T-helper 1 cell (primary cell): ENCODE results near the gene HUWE1.
A peak's percentile ranks its signal among the peaks of the same experiment; 100 is the strongest.

Experiments used
- DNase-seq, 5 donors: peaks; one replicate each; pipeline ENCODE4 v3.0.0-alpha.2; 2012 to 2020

HUWE1 gene

GRCh38 chrX:53688300-53688699 is 1.8 kb upstream of the HUWE1 start:
- DNase-seq = no peak

DNA sequence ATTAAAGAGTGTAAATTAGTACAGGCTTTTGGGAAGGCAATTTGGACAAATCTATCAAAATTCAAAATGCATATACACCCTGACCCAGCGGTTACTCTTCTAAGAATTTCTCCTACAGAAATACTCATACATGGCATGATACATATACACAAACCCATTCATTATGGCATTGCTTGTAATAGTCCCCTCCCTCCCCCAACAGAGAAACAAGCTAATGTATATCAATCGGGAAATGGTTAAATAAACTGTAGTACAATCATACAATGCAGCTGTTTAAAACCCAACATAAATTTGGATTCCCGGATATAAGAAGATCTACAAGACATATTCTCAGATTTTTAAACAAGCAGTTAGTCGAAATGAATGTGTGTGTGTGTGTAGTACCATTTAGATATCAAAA is 808 bp downstream of the HUWE1 start:
- DNase-seq = peak in 1 of 5 donors; percentile 38

DNA sequence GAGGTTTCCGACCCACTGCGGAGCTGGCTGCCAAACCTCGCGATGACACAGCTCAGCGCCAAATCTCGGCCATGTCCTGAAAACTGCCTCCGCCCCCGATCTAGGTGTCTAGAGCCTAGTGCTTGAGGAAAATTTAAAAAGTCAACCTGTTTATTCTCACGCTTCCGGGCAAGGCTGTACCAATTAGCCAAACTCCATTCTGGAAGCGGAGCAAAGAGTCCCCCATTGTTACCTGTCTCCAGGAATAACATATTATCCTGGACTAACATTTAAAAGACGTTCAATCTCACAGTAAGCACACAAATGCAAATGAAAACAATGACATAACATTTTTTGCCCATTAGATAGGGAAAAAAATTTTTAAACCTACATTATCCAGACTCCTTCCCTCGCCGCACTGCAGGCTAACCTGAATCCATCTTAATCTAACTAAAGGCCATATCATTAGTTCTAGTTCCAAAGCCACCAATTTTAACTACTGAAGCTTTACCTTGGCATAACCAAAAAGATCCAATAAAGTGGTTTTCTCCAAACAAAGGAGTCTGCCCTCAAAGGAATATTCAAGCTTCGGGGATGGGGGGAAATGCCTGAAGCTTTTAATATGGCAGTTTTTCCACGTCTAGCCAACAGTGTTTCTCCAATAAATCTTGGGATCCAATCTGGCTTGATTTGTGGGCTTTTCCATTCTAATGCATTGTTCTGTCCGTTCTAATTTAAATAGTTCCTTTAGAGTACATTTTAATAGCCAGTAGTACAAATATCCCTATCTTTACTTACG is 1.9 kb downstream of the HUWE1 start:
- DNase-seq = no peak

GRCh38 chrX:53683556-53684414 is 2.7 kb downstream of the HUWE1 start:
- peak; percentile 82 to 98 (median 86) for DNase-seq

DNA sequence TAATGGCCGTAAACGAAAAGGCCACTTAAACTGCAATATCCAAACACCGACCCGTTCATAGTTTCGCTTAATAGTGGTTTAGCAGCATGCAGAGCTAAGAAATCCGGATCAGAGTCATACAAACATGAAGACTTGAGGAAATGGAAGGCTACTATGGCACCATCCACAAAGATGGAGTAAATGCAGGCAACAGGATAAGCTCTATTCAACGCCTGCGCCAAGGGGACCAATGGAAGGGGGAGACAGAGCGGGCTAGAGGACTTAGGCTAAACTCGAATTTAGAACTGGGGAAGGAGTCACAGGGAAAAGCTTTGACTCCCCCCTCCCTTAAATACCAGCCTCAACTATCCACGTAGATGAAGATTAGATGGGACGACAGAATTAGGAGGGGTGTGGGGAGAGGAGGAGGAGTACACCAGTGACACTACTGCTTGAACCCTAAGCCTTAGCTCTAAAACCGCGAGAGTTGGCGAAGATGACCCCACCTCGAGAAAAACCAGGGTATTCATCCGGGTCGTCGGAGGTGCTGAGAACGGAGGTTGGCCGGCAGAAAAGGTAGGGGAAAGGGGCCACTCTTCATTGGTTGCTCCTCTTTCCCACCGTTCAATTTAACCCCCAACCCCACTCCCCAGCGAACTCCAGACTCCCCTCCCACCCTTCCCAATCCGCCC is 3.5 kb downstream of the HUWE1 start:
- peak in 4 of 5 donors; percentile 16 to 52 (median 28) for DNase-seq

- peak in 1 of 5 donors; percentile 18 for DNase-seq
Observed at GRCh38 chrX:53681661-53682060, 4.9 kb downstream of the HUWE1 start.

- peak in 1 of 5 donors; percentile 27 for DNase-seq
Observed at GRCh38 chrX:53678667-53679066, 7.9 kb downstream of the HUWE1 start.

DNA sequence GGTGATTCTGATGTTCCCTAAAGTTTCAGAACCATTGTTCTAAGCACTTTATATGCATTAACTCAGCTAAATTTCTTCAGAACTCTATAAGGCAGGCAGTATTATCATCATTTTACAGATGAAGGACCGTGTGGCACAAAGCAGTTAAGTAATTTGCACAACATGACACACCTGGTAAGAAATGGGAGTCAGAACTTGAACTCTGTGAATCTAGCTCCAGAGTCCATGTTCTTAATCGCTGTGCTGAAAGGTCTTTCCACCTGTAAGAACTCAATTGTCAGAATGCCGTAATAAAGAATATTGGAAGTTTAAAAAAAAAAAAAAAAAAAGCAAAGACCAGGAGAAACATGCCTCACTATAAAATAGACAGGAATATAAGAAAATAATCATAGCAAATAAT is 9.2 kb downstream of the HUWE1 start:
- DNase-seq = no peak

DNA sequence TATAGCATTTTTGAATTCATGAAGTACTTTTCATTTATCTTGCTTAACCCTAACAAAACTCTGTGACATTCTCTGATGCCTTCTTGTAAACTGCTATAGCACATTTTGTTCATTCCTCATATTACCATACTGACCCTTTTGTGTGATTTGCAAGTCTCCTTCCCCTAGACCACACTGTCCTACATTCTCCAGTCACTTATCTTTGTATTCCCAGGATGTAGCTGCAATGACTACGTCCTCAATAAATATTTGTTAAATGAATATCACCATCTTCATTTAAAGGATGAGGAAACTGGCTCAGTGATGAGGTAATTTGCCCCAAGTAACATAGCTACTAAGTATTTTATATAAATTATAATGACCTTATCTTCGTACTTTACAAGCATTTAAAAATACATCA is 11.9 kb downstream of the HUWE1 start:
- DNase-seq = no peak

DNA sequence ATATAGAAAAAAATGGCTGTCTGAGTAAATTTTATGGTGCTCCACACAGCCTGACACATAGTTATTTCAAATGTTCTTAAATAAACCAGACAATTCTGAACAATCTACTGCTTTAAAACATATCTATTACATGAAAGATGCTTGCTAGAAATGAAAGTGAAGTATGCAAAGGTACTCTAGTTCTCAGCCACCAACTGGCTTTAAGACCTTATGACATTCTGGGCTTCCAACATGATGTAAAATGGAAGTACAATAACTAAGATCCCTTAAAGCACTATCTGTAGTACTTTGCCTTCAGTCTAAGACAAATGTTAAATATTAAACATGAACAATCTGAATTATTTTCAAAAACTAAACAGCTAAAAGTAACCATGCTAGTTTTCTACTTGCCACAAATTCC is 17.3 kb downstream of the HUWE1 start:
- no peak for DNase-seq

DNA sequence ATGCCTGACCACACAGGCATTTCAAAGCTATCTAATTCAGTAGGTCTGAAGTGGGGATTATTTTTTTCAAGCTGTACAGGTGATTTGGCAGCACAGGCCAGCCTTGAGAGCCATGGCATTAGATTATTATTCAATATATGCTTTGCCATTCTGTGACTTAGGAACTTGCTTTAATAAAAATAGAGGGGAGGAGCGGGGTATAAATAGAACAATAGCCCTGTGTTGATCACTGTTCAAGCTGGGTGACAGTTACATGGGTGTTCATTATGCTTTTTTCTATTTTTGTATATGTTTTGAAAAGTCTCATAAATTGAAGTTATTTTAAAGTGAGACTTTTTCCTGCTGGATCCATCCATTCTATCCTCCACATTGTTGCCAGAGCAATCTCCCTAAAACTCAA is 20.3 kb downstream of the HUWE1 start:
- DNase-seq = no peak

- no peak for DNase-seq
Observed at GRCh38 chrX:53660004-53660403, 26.5 kb downstream of the HUWE1 start.

DNA sequence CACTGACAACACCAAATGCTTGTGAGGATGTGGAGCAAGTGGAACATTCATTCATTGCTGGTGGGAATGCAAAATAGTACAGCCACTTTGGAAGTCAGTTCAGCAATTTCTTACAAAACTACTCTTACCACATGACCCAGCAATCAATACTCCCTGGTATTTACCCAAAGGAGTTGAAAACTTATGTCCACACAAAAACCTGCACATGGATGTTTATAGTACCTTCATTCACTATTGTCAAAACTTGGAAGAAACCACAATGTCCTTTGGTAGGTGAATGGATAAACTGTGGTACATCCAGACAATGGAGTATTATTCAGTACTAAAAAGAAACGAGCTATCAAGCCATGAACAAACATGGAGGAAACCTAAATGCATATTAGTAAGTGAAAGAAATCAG is 27.5 kb downstream of the HUWE1 start:
- no peak for DNase-seq

DNA sequence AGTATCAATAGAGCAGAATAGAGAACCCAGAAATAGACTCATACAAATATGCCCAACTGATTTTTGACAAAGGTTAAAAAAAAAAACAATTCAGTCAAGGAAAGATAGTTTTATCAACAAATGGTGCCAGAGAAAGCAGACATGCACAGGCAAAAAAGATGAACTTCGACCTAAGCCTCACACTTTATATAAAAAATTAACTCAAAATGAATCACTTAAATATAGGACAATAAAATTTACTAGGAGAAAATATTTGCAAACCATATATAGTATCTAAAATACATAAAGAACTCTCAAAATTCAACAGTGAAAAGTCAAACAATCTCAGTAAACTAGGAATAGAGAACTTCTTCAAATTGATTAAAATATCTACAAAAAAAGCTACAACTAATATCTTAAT is 29.7 kb downstream of the HUWE1 start:
- no peak for DNase-seq

GRCh38 chrX:53654376-53654775 is 32.1 kb downstream of the HUWE1 start:
- DNase-seq = no peak

DNA sequence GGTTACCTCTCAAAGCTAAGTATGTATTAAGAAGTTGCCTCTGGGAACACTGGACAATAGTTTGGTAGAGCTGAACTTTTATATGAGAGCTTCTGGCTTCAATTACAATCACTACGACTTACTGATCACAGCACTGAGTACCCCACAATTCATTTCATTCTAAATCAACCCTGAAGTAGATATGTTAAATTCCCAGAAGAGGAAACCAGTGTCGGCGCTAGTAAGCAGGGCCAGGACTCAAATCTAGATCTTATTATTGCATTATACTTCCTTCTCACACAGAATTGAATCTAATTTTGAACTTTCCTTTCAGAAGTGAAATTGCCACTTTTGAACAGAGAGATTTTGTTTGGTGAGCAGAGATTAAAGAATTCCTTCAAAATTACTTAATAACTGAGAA is 41.8 kb downstream of the HUWE1 start:
- DNase-seq = peak in 1 of 5 donors; percentile 25

DNA sequence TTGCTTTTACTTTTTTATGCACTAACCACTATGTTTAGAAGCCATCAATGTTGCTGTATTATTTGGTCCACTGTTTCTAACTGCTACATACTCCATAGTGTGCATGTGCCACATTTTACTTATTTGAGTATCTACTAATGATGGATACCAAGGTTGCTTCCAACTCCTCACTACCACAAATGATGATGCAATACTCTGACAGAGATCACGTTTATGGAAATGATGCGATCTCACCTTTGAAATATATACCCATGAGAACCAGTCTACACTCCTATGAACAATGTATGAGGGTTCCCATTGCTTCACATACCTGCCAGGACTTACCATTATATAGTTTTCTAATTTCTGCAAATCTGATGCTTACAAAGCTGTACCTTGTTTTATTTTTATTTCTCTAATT is 44.2 kb downstream of the HUWE1 start:
- peak in 1 of 5 donors; percentile 5 for DNase-seq

DNA sequence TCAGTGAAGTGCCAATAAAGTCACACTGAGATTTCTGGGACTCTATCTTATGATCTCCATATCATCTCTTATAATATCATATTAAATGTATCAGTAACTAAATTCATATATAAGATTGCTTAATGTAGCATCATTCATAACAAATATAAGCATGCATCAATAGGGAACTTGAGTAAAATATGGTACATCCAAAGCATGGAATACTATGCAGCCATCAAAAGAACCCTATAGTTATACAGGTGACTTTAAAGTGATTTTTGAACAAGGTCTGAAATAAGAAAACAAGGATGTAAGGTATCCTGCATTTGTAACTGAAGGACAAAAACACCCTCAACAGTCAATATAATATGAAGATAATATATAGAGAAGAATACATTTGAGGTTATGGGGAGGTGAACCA is 47.3 kb downstream of the HUWE1 start:
- DNase-seq = no peak

DNA sequence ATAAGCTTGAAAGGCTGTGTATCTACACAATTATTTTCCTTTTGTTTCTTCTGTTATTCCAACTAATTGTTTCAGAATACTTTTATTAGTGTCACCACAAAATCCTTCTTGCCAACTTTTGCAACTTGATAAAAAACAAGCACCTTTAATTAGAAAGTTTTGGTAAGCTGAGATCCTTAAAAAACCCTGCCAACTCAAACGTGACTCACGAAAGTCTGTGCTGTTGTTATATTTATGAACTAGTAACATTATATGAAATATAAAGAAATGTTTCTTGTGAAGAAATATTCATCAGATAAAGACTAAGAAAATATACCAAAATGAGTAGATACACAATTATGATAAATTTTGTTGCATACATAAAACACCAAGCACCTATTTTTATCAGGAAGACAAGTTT is 49.0 kb downstream of the HUWE1 start:
- DNase-seq = no peak

- DNase-seq = no peak
Observed at GRCh38 chrX:53631156-53631555, 55.4 kb downstream of the HUWE1 start.

DNA sequence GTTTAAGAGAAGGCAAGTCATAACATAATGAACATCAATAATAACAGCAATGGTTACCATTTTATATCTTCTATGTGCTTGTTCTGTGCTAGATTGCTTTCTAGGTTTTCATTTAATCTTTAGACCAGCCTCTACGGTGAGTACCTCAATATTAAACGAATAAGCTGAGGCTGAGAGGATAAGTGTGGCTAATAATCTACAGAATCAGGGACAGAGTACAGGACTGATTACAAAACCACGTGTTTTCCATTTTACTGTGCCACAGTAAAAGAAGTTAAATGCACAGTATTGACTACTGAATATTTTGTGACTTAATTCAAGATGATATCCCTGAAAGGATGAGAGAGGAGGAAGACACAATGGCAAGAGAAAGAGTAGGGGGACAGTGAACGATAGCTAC is 56.3 kb downstream of the HUWE1 start:
- DNase-seq = no peak

DNA sequence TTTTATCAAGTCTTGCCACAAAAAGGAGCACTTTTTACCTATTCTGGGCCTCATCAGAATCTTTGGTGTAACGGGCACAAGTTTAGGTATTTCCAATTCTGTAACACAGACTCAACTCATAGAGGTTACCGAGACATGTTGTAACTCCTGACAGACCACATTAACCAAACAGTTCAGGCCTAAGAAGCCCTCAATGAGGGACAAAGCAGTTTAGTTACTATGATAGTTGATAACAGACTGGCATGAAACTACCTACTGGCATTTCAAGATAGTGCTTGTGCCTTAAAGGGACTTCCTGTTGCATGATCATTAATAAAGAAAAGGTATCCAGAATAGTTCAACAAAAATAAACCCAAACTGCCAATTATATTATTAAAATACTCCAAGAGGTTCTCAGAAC is 64.1 kb downstream of the HUWE1 start:
- no peak for DNase-seq

DNA sequence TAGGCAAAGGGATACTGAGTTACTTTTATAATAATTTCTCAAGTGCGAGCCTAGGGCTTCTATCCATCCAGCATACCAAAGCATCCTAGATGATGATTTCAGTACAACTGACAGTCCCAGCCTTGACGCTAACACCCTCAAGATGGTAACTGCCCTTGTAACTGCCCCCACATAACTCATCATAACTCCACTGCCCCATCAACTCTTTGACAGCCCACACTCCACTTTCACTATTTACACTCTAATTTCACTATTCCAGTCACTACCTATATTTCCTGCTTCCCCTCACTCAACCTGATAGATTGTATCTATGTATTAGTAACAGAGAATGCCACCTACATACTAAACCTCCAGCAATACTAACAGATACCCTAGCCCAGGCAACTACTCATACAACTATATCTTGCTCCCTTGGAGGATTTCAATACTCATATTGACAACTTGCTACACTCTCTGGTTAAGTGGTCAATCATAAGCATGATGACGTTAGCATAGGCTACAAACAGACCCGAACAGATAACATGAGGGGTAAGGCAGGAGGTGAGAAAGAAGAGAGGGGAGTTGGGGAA is 65.0 kb downstream of the HUWE1 start:
- no peak for DNase-seq
